ENCODE measurements around the gene ALPI.

Gene ALPI

GRCh38 chr2:232458051-232458660, 2.2 kb downstream of the ALPI start:
- TF ChIP-seq CTCF (conservative IDR thresholded peaks at IDR 0.05; ENCODE audit: low read depth, low read length) = no peak
- DNase-seq (ENCODE audit: low read depth) = no peak
- H3K4me3 ChIP-seq (ENCODE audit: low read length) = no peak overlapping the region

GRCh38 chr2:232458661-232459418, 2.9 kb downstream of the ALPI start:
- no peak for TF ChIP-seq CTCF (conservative IDR thresholded peaks at IDR 0.05; ENCODE audit: low read depth, low read length)
- no peak overlapping the region for H3K4me3 ChIP-seq (ENCODE audit: low read length)
- DNase-seq (ENCODE audit: low read depth) = no peak

GRCh38 chr2:232459419-232460035, 3.6 kb downstream of the ALPI start:
- no peak for TF ChIP-seq CTCF (conservative IDR thresholded peaks at IDR 0.05; ENCODE audit: low read depth, low read length)
- DNase-seq (ENCODE audit: low read depth) = no peak

GRCh38 chr2:232460171-232460570, 4.2 kb downstream of the ALPI start:
- H3K4me3 ChIP-seq (ENCODE audit: low read length) = no peak overlapping the region
- TF ChIP-seq CTCF (conservative IDR thresholded peaks at IDR 0.05; ENCODE audit: low read depth, low read length) = no peak
- DNase-seq (ENCODE audit: low read depth) = no peak

More at GRCh38 chr2:232459419-232460035, 3.6 kb downstream of the ALPI start:
- no peak overlapping the region for H3K4me3 ChIP-seq (ENCODE audit: low read length)

GRCh38 chr2:232463701-232464543, 8.0 kb downstream of the ALPI start:
- no peak for TF ChIP-seq CTCF (conservative IDR thresholded peaks at IDR 0.05; ENCODE audit: low read depth, low read length)
- DNase-seq (ENCODE audit: low read depth) = no peak
- no peak overlapping the region for H3K4me3 ChIP-seq (ENCODE audit: low read length)

- no peak for TF ChIP-seq CTCF (conservative IDR thresholded peaks at IDR 0.05; ENCODE audit: low read depth, low read length)
- DNase-seq (ENCODE audit: low read depth) = no peak
- H3K4me3 ChIP-seq (ENCODE audit: low read length) = no peak overlapping the region
Measured at GRCh38 chr2:232464544-232464885, 8.6 kb downstream of the ALPI start.

Measured in retinal pigment epithelial cell (primary cell).